ENCODE data around the gene OPTC. TPM values are rescaled to one million over a fixed set of nuclear protein-coding genes. Genes with fewer than 3 reads are reported as not detected.
A peak's percentile ranks its signal among the peaks of the same experiment; 100 is the strongest.

The OPTC gene
- total and polyA plus RNA-seq, 2 donors (not counting 1 experiment from before 2014, with no cell fraction given) = not detected

- no peak overlapping the region for H3K9ac ChIP-seq (ENCODE audit: low read length)
- H3K27ac ChIP-seq (ENCODE audit: low read length in 2 of 2) = no peak overlapping the region
- H3K36me3 ChIP-seq (replicated peaks in 1 of 2; ENCODE audit: control extremely low read depth in 1 of 2, control insufficient read depth in 1 of 2, extremely low read depth in 1 of 2, insufficient read depth in 2 of 2, low read length in 1 of 2) = no peaks in the 10 kb centered on the region
- DNase-seq = no peak
- Mint-ChIP-seq H3K4me1 (peaks cover 17% of the 10 kb centered on the region), H3K27me3 (peaks cover 23% of the 10 kb centered on the region), H3K9me3 (ENCODE audit: insufficient read depth) (no peaks in the 10 kb centered on the region), H3K27ac (peak overlapping the region; percentile 46), H3K4me3 (no peak overlapping the region)
- WGBS (ENCODE audit: insufficient coverage) = no CpG with 5 or more reads among the region's 3 CpGs
- intact Hi-C loops (cut with micrococcal nuclease) = no loop called here
- ATAC-seq (ENCODE audit: low read depth) = no peak
- no peaks in the 10 kb centered on the region for H3K27me3 ChIP-seq (replicated peaks in 1 of 4; ENCODE audit: control extremely low read depth in 1 of 4, control insufficient read depth in 3 of 4, insufficient read depth in 4 of 4, low read length in 3 of 4)
- H2AFZ ChIP-seq (ENCODE audit: insufficient read depth, low read depth, low read length, poor library complexity, severe bottlenecking) = no peak overlapping the region
- no peak overlapping the region for H3K4me3 ChIP-seq (ENCODE audit: control extremely low read depth in 1 of 5, extremely low read depth in 1 of 5, insufficient read depth in 1 of 5, low read depth in 2 of 5, low read length in 4 of 5)
- H3K9me3 ChIP-seq (ENCODE audit: control extremely low read depth in 1 of 3, control insufficient read depth in 2 of 3, insufficient read depth in 1 of 3, low read length in 2 of 3) = no peaks in the 10 kb centered on the region
- POLR2A ChIA-PET = interaction anchor here (0.5 kb wide), 1 partner anchor 93 kb away, joined by 5 read pairs; no protein-coding TSS in a partner anchor
- no peaks in the 10 kb centered on the region for H3K79me2 ChIP-seq (ENCODE audit: control insufficient read depth, insufficient read depth, low read length)
- H3K4me2 ChIP-seq (replicated peaks; ENCODE audit: low read depth, low read length, poor library complexity, severe bottlenecking) = no peak overlapping the region
- TF ChIP-seq CTCF (IDR thresholded peaks at IDR 0.05) (no peak), EZH2 (IDR thresholded peaks at IDR 0.05; ENCODE audit: borderline replicate concordance, insufficient read depth, low read depth, low read length, poor library complexity, severe bottlenecking) (no peak)
- H3K4me1 ChIP-seq (ENCODE audit: control insufficient read depth in 2 of 2, insufficient read depth in 2 of 2, low read length in 2 of 2) = peaks cover 4% of the 10 kb centered on the region in 2 donors
- no peaks in the 10 kb centered on the region for H4K20me1 ChIP-seq (ENCODE audit: control insufficient read depth, insufficient read depth, low read length, poor library complexity, severe bottlenecking)
- CTCF ChIA-PET = interaction anchor here (0.6 to 18.7 kb wide), 4 partner anchors 9 to 211 kb away, joined by 3 to 511 read pairs (median 30); no protein-coding TSS in a partner anchor
These were observed 15.7 kb upstream of the OPTC start for GRCh38 chr1:203478231-203478630.

- Histone ChIP-seq H3K27ac (ENCODE audit: low read length in 2 of 2) (no peak overlapping the region), H3K4me2 (replicated peaks; ENCODE audit: low read depth, low read length, poor library complexity, severe bottlenecking) (no peak overlapping the region), H3K9me3 (ENCODE audit: control extremely low read depth in 1 of 3, control insufficient read depth in 2 of 3, insufficient read depth in 1 of 3, low read length in 2 of 3) (no peaks in the 10 kb centered on the region), H3K79me2 (ENCODE audit: control insufficient read depth, insufficient read depth, low read length) (no peaks in the 10 kb centered on the region), H4K20me1 (ENCODE audit: control insufficient read depth, insufficient read depth, low read length, poor library complexity, severe bottlenecking) (no peaks in the 10 kb centered on the region), H3K36me3 (replicated peaks in 1 of 2; ENCODE audit: control extremely low read depth in 1 of 2, control insufficient read depth in 1 of 2, extremely low read depth in 1 of 2, insufficient read depth in 2 of 2, low read length in 1 of 2) (no peaks in the 10 kb centered on the region), H3K4me3 (ENCODE audit: control extremely low read depth in 1 of 5, extremely low read depth in 1 of 5, insufficient read depth in 1 of 5, low read depth in 2 of 5, low read length in 4 of 5) (no peak overlapping the region), H3K9ac (ENCODE audit: low read length) (no peak overlapping the region), H3K4me1 (ENCODE audit: control insufficient read depth in 2 of 2, insufficient read depth in 2 of 2, low read length in 2 of 2) (peaks cover 4% of the 10 kb centered on the region in 2 donors), H2AFZ (ENCODE audit: insufficient read depth, low read depth, low read length, poor library complexity, severe bottlenecking) (no peak overlapping the region), H3K27me3 (replicated peaks in 1 of 4; ENCODE audit: control extremely low read depth in 1 of 4, control insufficient read depth in 3 of 4, insufficient read depth in 4 of 4, low read length in 3 of 4) (no peaks in the 10 kb centered on the region)
- ATAC-seq (ENCODE audit: low read depth) (no peak), DNase-seq (no peak)
- Mint-ChIP-seq H3K4me3 (no peak overlapping the region), H3K4me1 (peaks cover 17% of the 10 kb centered on the region), H3K27ac (peak overlapping the region; percentile 20), H3K9me3 (ENCODE audit: insufficient read depth) (no peaks in the 10 kb centered on the region), H3K27me3 (peaks cover 15% of the 10 kb centered on the region)
- intact Hi-C loops (cut with micrococcal nuclease) = no loop called here
- WGBS (ENCODE audit: insufficient coverage) = 100% methylated on average over 5 of the region's 5 CpGs
- POLR2A ChIA-PET = no interaction called here
- CTCF ChIA-PET = interaction anchor here (1.0 to 18.7 kb wide), 4 partner anchors 8 to 212 kb away, joined by 4 to 511 read pairs (median 30); no protein-coding TSS in a partner anchor
- no peak for TF ChIP-seq EZH2 (IDR thresholded peaks at IDR 0.05; ENCODE audit: borderline replicate concordance, insufficient read depth, low read depth, low read length, poor library complexity, severe bottlenecking)
These were observed 15.0 kb upstream of the OPTC start for GRCh38 chr1:203478986-203479385.

Data from B cell (primary cell).